Progenitor cell of endocrine pancreas (in vitro differentiated cells): ENCODE data around the gene AHR. TPM values are rescaled to one million over a fixed set of nuclear protein-coding genes. Genes with fewer than 3 reads are reported as not detected.
A peak's percentile ranks its signal among the peaks of the same experiment; 100 is the strongest.

Experiments
- DNase-seq: peaks from one replicate; pipeline ENCODE4 v3.0.0; 2021; ENCODE audit warnings: low spot score; ENCODE audit not compliant: unreplicated experiment
- H3K27ac Mint-ChIP-seq: 2 replicates; pipeline ENCODE4 v1.8.0; 2021; ENCODE audit warnings: mild to moderate bottlenecking, moderate library complexity, mixed read lengths
- H3K27me3 Mint-ChIP-seq: 2 replicates; pipeline ENCODE4 v1.8.0; 2021; ENCODE audit warnings: mixed read lengths
- H3K36me3 Mint-ChIP-seq: 2 replicates; pipeline ENCODE4 v1.8.0; 2022; ENCODE audit warnings: mixed read lengths; ENCODE audit not compliant: insufficient read depth
- H3K4me1 Mint-ChIP-seq: 2 replicates; pipeline ENCODE4 v1.8.0; 2021; ENCODE audit warnings: low read depth, mixed read lengths
- H3K4me3 Mint-ChIP-seq: 2 replicates; pipeline ENCODE4 v1.8.0; 2021; ENCODE audit warnings: low read depth, mild to moderate bottlenecking, moderate library complexity, mixed read lengths
- H3K9me3 Mint-ChIP-seq: 2 replicates; pipeline ENCODE4 v1.8.0; 2021; ENCODE audit warnings: low read depth, mixed read lengths
- total RNA-seq: library from RNA; stranded (reverse); gene quantifications from 2 replicates; pipeline ENCODE4 v1.2.1, GENCODE V29; 2021
- TF ChIP-seq, protein P1 (sequence below): fragments of 200-600 bp; sonication (generic); IDR thresholded peaks from one replicate; pipeline ENCODE4 v1.5.0; 2021; ENCODE audit warnings: antibody characterized with exemption, mild to moderate bottlenecking; ENCODE audit not compliant: unreplicated experiment

The AHR gene
- total RNA-seq, 1 donor from 2014 or later = 15.1 TPM

DNA sequence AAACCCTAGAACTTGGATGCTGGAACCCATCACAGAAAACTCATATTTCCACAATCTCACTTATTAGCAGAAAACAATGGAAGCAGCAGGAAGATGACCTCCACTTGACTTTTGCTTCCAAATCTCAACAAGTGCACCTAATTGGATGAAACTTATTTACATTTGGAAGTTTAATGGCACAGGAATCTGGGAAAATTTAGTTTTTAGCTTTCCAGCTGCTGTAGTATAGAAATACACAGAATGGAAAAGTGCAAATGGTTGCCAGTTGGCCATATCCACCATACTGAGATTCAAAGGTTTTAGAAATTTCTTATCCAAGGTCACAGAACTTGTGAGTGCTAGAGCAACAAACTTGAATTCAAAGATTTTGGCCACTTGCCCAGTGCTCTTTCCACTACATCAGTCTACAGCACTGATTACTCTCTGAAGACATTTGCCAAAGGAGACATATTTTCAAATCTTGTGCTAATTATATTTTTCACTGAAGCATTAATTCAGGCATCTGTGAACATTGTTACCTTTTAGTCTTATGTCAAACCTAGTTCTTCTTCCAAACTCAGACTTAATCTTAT, 9.3 kb upstream of the AHR start:
- peaks cover 4% of the 10 kb centered on the region for H3K4me1 Mint-ChIP-seq
- no peaks in the 10 kb centered on the region for H3K9me3 Mint-ChIP-seq
- no peaks in the 10 kb centered on the region for H3K27me3 Mint-ChIP-seq
- no peak overlapping the region for H3K4me3 Mint-ChIP-seq
- no peaks in the 10 kb centered on the region for H3K36me3 Mint-ChIP-seq
- DNase-seq = no peak
- TF ChIP-seq, protein P1, sequence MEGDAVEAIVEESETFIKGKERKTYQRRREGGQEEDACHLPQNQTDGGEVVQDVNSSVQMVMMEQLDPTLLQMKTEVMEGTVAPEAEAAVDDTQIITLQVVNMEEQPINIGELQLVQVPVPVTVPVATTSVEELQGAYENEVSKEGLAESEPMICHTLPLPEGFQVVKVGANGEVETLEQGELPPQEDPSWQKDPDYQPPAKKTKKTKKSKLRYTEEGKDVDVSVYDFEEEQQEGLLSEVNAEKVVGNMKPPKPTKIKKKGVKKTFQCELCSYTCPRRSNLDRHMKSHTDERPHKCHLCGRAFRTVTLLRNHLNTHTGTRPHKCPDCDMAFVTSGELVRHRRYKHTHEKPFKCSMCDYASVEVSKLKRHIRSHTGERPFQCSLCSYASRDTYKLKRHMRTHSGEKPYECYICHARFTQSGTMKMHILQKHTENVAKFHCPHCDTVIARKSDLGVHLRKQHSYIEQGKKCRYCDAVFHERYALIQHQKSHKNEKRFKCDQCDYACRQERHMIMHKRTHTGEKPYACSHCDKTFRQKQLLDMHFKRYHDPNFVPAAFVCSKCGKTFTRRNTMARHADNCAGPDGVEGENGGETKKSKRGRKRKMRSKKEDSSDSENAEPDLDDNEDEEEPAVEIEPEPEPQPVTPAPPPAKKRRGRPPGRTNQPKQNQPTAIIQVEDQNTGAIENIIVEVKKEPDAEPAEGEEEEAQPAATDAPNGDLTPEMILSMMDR = no peak
- no peak overlapping the region for H3K27ac Mint-ChIP-seq

DNA sequence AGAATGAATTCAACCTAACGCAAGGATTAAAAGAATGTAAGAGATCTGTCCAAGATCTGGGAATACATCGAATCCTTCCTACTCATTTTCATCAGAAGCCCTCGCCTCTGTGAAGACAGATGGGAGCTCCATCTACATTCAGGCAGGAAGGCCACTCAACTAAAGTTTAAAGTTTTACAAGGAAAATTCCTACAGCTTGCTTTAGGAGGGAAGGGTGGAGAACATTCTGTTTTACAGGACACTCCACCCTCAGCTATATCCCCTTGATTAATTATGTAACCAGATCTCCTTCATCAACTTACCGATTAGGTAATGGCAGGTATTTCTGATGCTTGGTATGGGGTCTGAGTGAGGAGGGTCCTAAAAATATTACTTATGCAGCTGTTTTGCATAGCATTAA, 5.6 kb upstream of the AHR start:
- peaks cover 3% of the 10 kb centered on the region for H3K36me3 Mint-ChIP-seq
- DNase-seq = no peak
- TF ChIP-seq, protein P1 = no peak
- no peak overlapping the region for H3K27ac Mint-ChIP-seq
- H3K4me3 Mint-ChIP-seq = no peak overlapping the region
- H3K4me1 Mint-ChIP-seq = no peaks in the 10 kb centered on the region
- peaks cover 3% of the 10 kb centered on the region for H3K9me3 Mint-ChIP-seq
- peaks cover 10% of the 10 kb centered on the region for H3K27me3 Mint-ChIP-seq

DNA sequence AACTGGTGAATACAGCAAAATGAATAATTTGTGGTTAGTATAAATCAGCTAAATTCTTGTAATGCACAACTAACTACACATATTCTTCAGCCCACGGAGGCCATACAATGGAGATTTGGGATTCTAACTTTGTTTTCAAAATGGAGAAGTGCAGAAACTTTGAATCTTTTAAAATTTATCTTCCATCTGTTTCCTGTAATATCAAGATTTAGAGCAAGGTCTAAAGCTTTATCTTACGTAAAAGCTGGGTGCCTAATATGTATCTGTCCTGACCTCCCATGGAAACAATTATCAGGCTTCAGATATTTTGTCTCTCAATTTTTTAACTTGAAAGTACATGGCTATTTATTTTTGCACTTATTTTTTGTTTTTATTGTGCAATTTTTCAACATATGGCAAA, 5.0 kb upstream of the AHR start:
- H3K4me3 Mint-ChIP-seq = no peak overlapping the region
- no peak for DNase-seq
- H3K36me3 Mint-ChIP-seq = peaks cover 5% of the 10 kb centered on the region
- peaks cover 3% of the 10 kb centered on the region for H3K4me1 Mint-ChIP-seq
- no peak overlapping the region for H3K27ac Mint-ChIP-seq
- TF ChIP-seq, protein P1 = no peak
- peaks cover 6% of the 10 kb centered on the region for H3K9me3 Mint-ChIP-seq
- peaks cover 13% of the 10 kb centered on the region for H3K27me3 Mint-ChIP-seq

DNA sequence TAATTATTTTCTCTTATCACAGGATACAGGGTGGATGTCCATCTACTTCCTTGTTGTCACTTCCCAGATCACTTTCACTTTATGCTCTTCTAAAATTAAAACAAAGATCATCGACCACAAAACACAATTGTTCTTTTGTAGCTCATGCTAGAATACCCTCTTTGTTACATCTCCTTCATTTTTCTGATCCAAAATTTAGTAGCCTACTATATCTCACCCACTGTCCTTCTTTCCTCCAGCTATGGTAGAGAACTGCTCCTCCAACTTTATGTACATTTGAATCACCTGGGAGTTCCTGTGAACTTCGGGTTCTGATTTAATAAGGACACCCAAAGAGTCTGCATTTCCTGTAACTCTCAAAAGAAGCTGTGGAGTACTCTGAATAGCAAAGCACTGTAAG, 1.2 kb upstream of the AHR start:
- no peak overlapping the region for H3K4me3 Mint-ChIP-seq
- no peak overlapping the region for H3K27ac Mint-ChIP-seq
- H3K27me3 Mint-ChIP-seq = peaks cover 13% of the 10 kb centered on the region
- DNase-seq = no peak
- H3K9me3 Mint-ChIP-seq = peaks cover 6% of the 10 kb centered on the region
- peaks cover 5% of the 10 kb centered on the region for H3K36me3 Mint-ChIP-seq
- H3K4me1 Mint-ChIP-seq = peaks cover 12% of the 10 kb centered on the region
- TF ChIP-seq, protein P1 = no peak

DNA sequence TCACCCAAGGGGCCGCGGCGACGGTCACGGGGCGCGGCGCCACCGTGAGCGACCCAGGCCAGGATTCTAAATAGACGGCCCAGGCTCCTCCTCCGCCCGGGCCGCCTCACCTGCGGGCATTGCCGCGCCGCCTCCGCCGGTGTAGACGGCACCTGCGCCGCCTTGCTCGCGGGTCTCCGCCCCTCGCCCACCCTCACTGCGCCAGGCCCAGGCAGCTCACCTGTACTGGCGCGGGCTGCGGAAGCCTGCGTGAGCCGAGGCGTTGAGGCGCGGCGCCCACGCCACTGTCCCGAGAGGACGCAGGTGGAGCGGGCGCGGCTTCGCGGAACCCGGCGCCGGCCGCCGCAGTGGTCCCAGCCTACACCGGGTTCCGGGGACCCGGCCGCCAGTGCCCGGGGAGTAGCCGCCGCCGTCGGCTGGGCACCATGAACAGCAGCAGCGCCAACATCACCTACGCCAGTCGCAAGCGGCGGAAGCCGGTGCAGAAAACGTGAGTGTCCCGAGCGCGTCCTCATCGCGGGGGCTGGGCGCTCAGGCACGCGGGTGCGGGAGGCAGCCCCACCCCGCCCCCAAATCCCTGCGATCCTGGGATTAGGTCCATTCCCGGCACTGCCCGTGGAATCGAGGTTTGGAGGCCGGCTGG, 509 bp downstream of the AHR start:
- Mint-ChIP-seq H3K27ac (peak overlapping the region; percentile 89), H3K36me3 (peaks cover 5% of the 10 kb centered on the region), H3K27me3 (peaks cover 13% of the 10 kb centered on the region), H3K9me3 (peaks cover 6% of the 10 kb centered on the region), H3K4me3 (peak overlapping the region; percentile 87), H3K4me1 (peaks cover 12% of the 10 kb centered on the region)
- DNase-seq = peak; percentile 55
- TF ChIP-seq, protein P1 = no peak
